Measurements from ENCODE around the gene DYRK1A.

Gene DYRK1A

DNA sequence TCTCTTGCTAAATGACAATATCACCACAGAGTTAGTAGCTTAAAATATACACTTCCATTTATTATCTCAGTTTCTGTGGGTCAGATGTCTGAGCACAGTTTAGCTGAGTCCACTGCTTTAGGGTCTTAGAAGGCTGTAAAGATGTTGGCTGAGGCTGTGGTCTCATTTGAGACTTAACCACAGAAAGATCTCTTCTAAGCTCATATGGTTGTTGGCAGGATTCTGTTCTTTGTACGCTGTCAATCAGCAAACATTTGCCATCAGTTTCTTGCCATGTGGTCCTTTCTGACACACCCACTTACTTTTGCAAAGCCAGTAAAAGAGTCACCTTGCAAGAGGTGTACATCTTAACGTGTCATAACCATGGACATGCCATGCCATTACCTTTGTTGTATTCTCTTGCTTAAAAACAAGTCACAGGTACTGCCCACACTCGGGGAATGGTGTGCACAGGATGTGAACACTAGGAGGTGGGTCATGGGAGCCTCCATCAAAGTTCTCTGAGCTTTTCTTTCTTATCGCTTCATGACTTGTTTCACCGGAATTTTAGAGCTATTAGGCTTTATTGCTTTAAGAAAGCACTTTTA lies 18.7 kb downstream of the DYRK1A start:
- DNase-seq (ENCODE audit: low read depth) = no peak

GRCh38 chr21:37386151-37386550 lies 19.6 kb downstream of the DYRK1A start:
- DNase-seq (ENCODE audit: low read depth) = no peak

DNA sequence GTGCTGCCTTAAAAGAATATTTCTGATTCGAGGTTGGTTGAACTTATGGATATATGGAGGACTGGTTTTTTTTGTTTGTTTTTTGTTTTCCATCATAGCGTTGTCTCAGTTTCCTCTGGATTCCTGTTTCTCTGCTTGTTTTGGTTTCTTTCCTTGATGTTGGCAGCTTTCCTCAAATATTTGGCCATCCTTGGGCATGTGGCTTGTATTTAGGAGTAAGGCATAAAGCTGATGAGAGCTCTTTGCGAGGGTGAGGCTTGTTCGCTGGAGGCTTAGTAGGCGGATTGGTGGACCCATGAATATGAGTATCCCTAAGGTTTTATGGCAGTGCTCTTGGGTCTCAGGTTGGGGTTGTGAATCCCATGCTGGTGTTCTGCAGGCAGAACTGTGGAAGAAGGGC lies 22.9 kb downstream of the DYRK1A start:
- DNase-seq (ENCODE audit: low read depth) = no peak

GRCh38 chr21:37391666-37392065 lies 25.1 kb downstream of the DYRK1A start:
- no peak for DNase-seq (ENCODE audit: low read depth)

GRCh38 chr21:37392441-37392840 lies 25.9 kb downstream of the DYRK1A start:
- DNase-seq (ENCODE audit: low read depth) = no peak

- DNase-seq (ENCODE audit: low read depth) = no peak
These were observed 26.5 kb downstream of the DYRK1A start for GRCh38 chr21:37393030-37393429.

DNA sequence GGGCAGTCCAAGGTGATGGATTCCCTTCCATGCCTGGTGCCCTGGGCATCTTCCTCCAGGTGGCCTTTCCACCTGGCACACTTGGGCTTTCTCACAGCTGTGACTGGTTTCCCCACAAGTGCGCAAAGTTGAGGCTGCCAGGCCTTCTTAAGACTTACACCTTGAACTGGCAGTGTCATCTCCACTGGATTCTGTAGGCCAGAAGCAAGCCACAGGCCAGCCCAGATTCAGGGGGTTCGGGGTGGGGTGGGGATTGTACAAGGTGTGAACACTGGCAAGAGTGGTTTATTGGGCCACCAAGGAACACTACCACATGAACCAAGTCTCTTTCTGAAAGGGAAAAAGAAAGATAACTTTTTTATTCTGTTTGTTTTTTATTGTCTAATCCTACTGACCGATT lies 27.2 kb downstream of the DYRK1A start:
- no peak for DNase-seq (ENCODE audit: low read depth)

GRCh38 chr21:37395961-37396360 lies 29.4 kb downstream of the DYRK1A start:
- DNase-seq (ENCODE audit: low read depth) = no peak

- no peak for DNase-seq (ENCODE audit: low read depth)
These were observed 30.3 kb downstream of the DYRK1A start for GRCh38 chr21:37396855-37397254.

GRCh38 chr21:37398697-37399096 lies 32.1 kb downstream of the DYRK1A start:
- no peak for DNase-seq (ENCODE audit: low read depth)

DNA sequence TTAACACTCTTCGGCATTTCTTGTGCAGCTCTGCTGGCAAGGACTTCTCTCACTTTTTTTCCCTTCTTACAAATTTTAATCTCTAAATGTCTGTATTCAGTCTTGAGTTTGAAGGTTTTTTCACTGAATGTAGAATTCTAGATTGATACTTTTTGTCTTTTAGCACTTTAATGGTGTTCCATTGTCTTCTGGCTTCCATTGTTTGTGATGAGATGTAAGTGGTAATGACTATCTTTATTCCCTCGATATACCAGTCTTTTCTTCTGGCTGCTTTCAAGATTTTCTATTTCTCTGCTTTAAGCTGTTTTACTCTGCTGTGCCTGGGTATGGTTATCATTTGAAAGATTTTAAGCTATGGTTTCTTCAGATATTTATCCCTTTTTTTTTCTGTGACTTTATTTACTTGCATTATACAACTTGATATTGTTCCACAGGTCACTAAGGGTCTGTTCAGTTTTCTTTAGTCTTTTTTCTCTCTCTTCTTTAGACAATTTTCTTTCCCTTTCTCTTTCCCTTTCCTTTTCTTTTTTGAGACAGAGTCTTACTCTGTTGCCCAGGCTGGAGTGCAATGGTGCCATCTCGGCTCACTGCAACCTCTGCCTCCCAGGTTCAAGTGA lies 35.8 kb downstream of the DYRK1A start:
- DNase-seq (ENCODE audit: low read depth) = no peak

GRCh38 chr21:37405629-37406028 lies 39.1 kb downstream of the DYRK1A start:
- DNase-seq (ENCODE audit: low read depth) = no peak

- no peak for DNase-seq (ENCODE audit: low read depth)
These were observed 41.3 kb downstream of the DYRK1A start for GRCh38 chr21:37407719-37408420.

GRCh38 chr21:37408464-37409193 lies 42.1 kb downstream of the DYRK1A start:
- no peak for DNase-seq (ENCODE audit: low read depth)

GRCh38 chr21:37410639-37411038 lies 44.1 kb downstream of the DYRK1A start:
- no peak for DNase-seq (ENCODE audit: low read depth)

DNA sequence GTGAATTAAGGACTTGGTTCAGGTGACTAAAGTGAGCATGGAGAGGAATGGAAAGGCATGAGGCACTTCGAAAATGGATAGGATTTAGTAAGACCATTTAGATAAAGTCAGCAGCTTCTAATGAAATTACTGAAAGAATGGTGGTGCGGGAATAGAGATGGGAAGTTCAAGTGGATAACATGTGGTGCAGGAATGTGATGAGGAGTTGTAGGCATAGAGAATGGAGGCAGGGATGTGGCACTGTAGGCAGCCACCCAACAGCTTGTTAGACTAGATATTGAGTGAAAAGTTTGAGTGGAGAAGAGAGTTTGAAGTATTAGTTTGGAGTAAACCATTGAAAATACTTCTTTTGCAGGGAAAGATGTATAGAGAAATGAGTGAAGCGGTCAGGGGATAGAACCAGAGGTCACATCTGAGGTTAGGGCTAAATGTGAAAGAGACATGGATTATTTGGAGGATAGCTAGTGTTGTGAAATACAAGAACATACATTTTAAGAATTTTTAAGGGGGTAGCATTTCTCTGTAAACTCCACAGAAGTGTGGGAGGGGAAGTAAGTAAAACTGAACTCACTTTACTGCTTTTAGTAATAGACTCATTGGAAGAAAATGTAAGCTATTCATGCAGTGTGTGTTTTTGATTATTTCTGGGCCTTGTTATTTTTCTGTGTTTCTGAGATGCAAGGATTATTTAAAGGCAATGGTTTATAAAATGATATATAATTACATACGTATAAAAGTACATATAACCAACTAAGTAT lies 46.2 kb downstream of the DYRK1A start:
- no peak for DNase-seq (ENCODE audit: low read depth)

DNA sequence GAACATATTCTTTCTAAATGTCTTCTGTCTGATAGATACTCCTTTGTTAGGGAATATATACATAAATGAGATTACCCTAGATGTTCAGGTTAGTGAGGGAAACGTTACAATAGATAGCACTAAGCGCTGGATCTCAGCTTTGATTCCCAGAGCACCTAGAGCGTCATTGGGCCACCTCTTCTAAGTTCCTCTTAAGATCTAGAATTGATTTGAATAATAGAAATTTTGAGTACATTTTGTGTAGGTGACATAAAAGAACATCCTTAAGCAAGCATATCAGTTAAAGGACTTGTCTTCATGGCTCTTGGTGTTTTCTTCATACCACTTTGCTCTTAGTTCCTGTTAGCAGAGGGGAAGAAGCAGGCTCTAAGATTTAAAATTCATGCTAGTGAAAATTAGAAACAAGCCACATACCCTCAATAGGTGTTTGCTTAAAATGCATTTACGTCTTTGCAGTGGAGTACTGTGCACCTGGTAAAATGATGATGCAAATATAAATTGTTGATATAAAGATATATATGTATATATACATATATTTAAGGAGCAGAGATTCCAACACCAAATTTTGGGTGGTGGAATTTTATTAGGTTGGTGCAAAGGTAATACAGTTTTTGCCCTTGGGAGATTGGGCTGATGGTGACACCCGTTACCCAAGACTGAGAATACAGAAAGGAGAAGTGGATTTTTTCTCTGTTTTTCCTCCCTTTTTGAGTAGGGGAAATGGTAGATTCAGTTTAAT lies 47.1 kb downstream of the DYRK1A start:
- no peak for DNase-seq (ENCODE audit: low read depth)

GRCh38 chr21:37414292-37415253 lies 48.0 kb downstream of the DYRK1A start:
- DNase-seq (ENCODE audit: low read depth) = no peak

- DNase-seq (ENCODE audit: low read depth) = no peak
These were observed 49.4 kb downstream of the DYRK1A start for GRCh38 chr21:37415939-37416338.

DNA sequence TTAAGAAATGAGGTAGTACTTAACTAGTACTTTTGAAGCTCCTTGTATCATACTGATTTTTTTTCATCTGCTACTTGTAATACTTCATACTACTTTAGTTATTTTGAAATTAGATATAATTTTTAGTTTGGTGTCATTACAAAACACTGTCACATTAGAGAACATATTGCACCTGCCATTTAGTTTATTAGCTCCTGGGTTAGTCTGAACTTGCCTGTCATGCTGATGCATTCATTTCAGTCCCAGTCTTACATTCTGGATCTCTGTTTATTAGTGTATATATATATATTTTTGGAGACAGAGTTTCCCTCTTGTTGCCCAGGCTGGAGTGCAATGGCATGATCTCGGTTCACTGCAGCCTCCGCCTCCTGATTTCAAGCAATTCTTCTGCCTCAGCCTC lies 50.3 kb downstream of the DYRK1A start:
- no peak for DNase-seq (ENCODE audit: low read depth)

Measured in stimulated activated CD8-positive, alpha-beta memory T cell treated with anti-CD3 and anti-CD28 coated beads, Interleukin-15, amount 100 ng/mL, for 1 hour (primary cell).